M059J (cell line): ENCODE data around the gene MICAL3. TPM values are rescaled to one million over a fixed set of nuclear protein-coding genes. Genes with fewer than 3 reads are reported as not detected.
"Not testable (repeated sequence)": the region's sequence is repeated elsewhere in the genome, so short reads cannot be mapped to it uniquely, and the experiment has no call there.

Source experiments
- DNase-seq: peaks from one replicate; pipeline ENCODE4 v3.0.0-alpha.2; 2012; ENCODE audit warnings: low read depth
- total RNA-seq: library from RNA; depleted of rRNA; stranded (reverse); fragments of >200 nt; shearing (Covaris generic); gene quantifications from 2 replicates; pipeline ENCODE4 v1.2.3, GENCODE V29; 2014

MICAL3 gene
- total RNA-seq, 1 experiment from 2014 or later = 33.6 TPM

- DNase-seq = no peak
These were observed 260.3 kb downstream of the MICAL3 start for GRCh38 chr22:17764036-17764435.

- DNase-seq = not testable (repeated sequence)
These were observed 260.9 kb downstream of the MICAL3 start for GRCh38 chr22:17763442-17763841.

GRCh38 chr22:17761138-17761488, 263.2 kb downstream of the MICAL3 start:
- no peak for DNase-seq

- no peak for DNase-seq
These were observed 270.0 kb downstream of the MICAL3 start for GRCh38 chr22:17754233-17754925.

- peak; percentile 44 for DNase-seq
These were observed 270.9 kb downstream of the MICAL3 start for GRCh38 chr22:17753401-17753989.

- DNase-seq = no peak
These were observed 272.8 kb downstream of the MICAL3 start for GRCh38 chr22:17751596-17751995.

GRCh38 chr22:17749605-17750395, 274.6 kb downstream of the MICAL3 start:
- DNase-seq = no peak

GRCh38 chr22:17748555-17749353, 275.6 kb downstream of the MICAL3 start:
- no peak for DNase-seq

- DNase-seq = no peak
These were observed 277.4 kb downstream of the MICAL3 start for GRCh38 chr22:17746916-17747315.

GRCh38 chr22:17744430-17744829, 279.9 kb downstream of the MICAL3 start:
- DNase-seq = no peak

GRCh38 chr22:17743661-17744411, 280.5 kb downstream of the MICAL3 start:
- no peak for DNase-seq

- DNase-seq = peak; percentile 48
These were observed 281.8 kb downstream of the MICAL3 start for GRCh38 chr22:17742527-17742902.

- no peak for DNase-seq
These were observed 282.4 kb downstream of the MICAL3 start for GRCh38 chr22:17741866-17742526.

GRCh38 chr22:17739196-17739975, 285.0 kb downstream of the MICAL3 start:
- no peak for DNase-seq

GRCh38 chr22:17738386-17739128, 285.8 kb downstream of the MICAL3 start:
- no peak for DNase-seq
